Measurements from ENCODE around the gene VOPP1. TPM values are rescaled to one million over a fixed set of nuclear protein-coding genes. Genes with fewer than 3 reads are reported as not detected.
"Not testable (repeated sequence)": the region's sequence is repeated elsewhere in the genome, so short reads cannot be mapped to it uniquely, and the experiment has no call there.

The VOPP1 gene
- total RNA-seq, 1 experiment from 2014 or later = 170 TPM

GRCh38 chr7:55488216-55488615 lies 84.1 kb downstream of the VOPP1 start:
- DNase-seq (ENCODE audit: low read depth) = no peak

GRCh38 chr7:55486991-55487390 lies 85.3 kb downstream of the VOPP1 start:
- no peak for DNase-seq (ENCODE audit: low read depth)

GRCh38 chr7:55486192-55486590 lies 86.1 kb downstream of the VOPP1 start:
- DNase-seq (ENCODE audit: low read depth) = no peak

DNA sequence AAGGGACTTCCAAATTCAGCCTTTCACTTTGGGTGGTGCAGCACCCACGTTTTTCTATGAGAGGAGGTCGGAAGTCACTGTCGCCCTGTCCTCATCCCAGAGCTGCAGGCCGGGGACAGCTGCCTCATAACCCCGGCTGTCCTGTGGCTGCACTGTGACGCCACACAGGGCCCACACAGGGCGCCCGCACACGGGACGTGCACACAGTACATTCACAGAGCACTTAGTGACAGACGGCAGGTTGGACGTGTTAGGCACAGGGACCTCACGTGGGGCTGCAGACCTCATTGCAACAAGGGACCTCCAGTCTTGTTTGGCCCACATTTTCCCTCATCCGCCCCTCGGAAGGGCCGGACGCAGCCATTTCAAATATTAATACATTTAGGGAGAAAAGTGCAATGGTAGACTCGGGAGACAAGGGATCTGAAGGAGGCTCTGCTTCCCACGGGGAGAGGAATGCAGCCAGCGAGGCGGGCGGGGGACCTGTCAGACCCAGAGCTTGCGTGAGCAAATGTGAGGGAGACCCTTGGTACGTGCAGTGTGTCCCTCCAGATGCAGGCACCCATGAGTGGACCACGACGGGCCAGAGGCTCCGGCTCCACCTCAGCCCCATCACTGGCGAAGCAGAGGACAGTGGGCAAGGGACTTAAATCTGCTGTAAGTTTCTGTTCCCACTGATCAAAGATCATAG lies 86.7 kb downstream of the VOPP1 start:
- DNase-seq (ENCODE audit: low read depth) = no peak

DNA sequence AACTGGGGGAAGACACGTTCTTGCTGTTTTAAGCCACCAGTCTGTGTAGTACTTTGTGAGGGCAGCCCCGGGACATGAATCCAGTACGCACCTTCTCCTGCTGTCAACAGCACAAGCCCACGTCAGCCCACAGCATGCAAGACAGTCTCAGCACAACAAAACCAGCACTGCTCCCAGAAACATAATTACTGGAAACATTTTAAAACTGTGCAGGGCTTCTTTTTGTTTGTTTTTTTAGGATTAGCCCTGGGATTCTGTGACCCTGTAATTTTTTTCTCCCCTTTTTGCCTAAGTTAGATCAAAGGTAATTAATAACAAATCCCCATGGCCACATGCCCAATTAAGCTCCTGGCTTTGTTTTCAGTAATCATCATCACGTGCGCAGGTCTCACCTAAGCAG lies 87.5 kb downstream of the VOPP1 start:
- DNase-seq (ENCODE audit: low read depth) = no peak

DNA sequence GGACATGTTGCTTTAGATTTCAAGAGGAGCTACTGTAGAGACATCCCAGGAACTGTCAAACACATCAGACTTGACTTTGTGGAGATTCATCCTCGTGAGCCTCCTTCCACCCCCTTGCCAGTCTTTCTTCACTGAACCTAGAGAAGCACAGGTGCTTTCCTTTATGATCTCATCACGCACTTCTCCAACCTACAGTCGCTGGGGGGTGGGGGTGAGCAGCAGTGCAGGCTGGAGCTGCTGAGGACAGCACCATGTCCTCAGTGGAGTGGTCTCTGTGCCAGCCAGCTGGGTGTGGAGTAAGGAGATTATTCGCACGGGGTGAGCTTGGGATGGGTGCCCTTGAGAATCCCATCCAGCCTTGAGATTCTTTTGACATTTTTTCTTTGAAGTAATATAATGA lies 88.1 kb downstream of the VOPP1 start:
- DNase-seq (ENCODE audit: low read depth) = no peak

GRCh38 chr7:55483046-55483445 lies 89.3 kb downstream of the VOPP1 start:
- DNase-seq (ENCODE audit: low read depth) = no peak

- no peak for DNase-seq (ENCODE audit: low read depth)
Observed at GRCh38 chr7:55481155-55481554, 91.1 kb downstream of the VOPP1 start.

DNA sequence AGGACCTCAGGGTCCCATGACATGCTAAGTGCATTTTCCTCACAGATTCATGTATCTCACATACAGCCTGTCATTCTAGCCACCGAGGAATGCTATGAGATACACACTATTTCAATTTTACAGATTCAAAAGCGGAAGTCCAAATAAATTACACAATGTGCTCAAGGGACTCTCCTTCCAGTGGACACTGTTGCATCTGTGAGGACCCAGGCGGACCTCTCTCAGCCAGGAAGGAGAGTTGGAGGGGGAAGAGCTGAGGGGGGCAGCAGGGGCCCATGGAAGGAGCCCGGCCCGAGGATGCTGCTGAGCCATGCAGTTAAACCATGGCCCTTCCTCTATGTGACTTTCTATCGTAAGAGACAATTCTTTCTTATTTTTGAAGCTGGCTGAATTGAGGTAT lies 93.6 kb downstream of the VOPP1 start:
- DNase-seq (ENCODE audit: low read depth) = no peak

DNA sequence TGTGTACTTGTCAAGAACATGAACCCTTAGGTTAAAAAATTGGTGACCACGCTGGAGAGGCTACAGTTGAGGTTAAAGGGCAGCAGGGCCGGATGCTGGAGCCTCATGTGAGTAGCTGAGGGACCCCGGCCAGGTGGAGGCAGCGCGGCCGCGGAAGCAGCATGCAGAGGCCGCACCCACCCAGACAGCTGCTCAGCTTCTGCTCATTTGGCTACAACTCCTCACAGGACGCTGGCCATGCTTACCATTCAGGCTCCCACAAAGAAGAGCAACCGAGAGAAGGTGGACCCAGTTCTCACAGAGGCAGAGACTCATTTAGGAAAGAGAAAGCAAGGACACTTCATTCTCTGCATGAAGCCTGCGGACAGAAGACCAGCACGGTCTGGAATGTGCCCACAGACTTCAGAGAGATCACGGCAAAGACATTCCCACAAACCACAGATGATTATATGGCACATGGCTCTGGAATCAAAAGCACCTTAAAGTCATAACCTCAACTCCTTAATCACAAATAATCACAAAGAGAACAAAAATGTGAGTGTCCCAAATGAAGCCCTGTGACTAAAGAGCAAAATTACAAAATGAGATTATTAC lies 94.4 kb downstream of the VOPP1 start:
- peak; percentile 96 for DNase-seq (ENCODE audit: low read depth)

GRCh38 chr7:55476852-55477780 lies 95.2 kb downstream of the VOPP1 start:
- DNase-seq (ENCODE audit: low read depth) = peak; percentile 24

DNA sequence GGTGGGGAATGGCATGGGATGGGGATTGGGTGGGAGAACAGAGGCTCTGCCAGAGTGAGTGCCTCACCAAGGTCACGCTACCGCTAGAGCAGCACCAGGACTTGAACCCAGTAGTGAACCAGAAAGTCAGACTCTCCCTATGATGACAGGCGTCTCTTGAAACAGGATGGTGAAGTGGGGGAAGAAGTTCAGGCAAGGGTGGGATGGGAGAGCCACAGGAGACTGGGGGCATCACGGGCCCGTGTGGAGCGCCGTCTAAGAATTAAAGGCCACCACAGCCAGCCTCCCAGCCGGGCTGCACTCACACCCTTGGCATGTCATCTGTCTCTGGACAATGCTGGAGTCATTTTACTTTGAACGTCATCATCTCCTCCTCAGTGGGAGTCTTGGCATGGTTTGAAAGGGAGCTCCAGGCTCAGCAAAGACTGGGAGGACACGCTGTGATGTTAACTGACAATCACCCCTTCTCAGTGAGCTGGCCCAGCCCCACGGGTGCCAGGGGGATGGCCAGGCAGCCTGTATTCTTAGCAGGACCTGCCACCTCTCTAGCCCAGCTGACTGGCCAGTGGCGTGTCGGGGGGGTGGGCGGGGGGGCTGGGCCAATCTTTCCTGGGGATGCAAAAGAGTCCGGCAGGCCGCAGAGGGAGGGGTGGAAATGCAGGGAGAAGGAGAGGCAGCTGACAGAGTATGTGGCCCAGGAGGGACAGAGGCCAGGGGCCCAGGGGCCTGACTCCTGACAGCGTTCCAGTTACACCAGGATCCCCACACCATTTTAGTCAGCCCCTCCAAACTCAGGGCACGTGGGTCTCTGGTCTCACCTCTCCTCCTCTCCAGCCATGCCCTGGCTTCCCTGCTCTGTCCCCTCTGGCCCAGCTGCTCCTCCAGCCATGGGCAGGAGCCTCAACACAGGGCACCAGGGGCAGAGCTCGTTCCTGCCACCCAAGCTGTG lies 96.2 kb downstream of the VOPP1 start:
- DNase-seq (ENCODE audit: low read depth) = peak; percentile 88

GRCh38 chr7:55474944-55475854 lies 97.1 kb downstream of the VOPP1 start:
- peak; percentile 48 for DNase-seq (ENCODE audit: low read depth)

DNA sequence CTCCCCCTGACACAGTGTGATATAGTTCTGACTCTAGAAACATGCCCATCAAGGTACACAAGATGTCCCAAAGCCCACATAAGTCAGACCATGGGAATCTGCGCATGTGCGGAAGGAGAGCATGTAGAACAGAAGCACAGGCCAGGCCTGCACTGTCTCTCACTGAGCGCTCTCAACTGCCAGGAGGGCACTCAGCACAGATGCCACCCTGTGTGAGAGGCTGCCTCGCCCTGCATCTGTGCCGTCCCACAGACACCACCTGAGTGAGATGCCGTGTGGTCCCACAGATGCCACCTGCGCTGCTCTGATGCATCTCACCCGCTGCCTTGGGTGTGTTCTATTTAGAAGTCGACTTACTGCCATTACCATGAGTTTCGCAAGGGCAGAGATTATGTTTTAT lies 98.4 kb downstream of the VOPP1 start:
- no peak for DNase-seq (ENCODE audit: low read depth)

DNA sequence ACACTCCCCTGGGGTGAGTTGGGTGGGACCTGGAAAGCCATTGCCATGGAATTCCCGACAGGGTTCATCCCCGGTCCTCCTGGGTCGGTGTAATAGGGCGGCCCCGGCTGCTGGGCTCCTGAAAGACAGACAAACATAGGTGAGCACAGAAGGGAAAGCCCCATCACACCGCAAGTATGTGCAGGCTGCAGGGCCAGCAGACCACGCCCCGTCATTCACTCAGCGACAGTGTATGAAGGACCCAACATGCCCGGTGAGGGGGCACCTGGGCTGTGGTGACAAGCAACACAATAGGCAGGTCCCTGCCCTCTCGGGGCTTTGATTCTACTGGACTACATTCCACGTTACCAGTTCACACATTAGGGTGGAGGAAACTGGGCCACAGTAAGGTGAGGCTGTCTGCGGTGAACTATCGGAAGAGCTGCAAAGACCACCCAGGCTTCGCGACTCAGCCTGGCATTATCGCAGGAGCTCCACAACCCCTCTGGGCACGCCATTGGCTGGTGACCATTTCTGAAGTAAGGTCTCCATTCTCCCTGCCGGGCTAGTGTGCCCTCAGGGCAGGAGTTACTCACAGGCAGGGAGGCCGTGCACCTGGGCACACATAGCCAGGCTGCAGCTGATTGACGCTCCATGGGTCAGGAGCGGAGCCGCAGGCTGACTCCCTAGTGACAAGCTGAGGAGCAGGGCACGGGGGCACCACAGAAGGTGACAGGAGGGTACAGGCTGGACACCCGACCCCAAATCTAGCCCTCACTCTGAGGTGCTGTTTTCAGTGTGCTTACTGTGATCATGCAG lies 99.2 kb downstream of the VOPP1 start:
- DNase-seq (ENCODE audit: low read depth) = no peak

GRCh38 chr7:55472406-55472805 lies 99.9 kb downstream of the VOPP1 start:
- not testable (repeated sequence) for DNase-seq (ENCODE audit: low read depth)

DNA sequence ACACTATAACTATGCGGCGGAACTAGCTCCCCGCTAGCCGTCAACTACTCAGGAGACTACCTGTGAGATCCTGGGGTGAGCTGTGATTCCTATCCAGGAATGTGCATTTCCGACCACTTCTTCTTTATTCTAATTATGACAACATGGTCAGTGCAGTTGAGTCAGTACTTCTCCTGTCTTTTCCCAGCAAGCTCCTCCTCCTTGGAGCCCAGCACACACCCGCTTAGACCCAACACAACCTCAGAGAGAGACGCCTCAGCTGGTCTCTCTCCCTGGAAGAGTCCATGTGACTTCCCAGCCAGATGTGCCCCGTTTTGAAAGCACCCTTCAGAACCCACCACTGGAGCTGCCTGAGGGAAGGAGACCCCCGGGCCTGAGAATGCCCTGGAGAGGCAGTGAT lies 100.7 kb downstream of the VOPP1 start:
- DNase-seq (ENCODE audit: low read depth) = not testable (repeated sequence)

- no peak for DNase-seq (ENCODE audit: low read depth)
Observed at GRCh38 chr7:55470261-55470660, 102.0 kb downstream of the VOPP1 start.

- no peak for DNase-seq (ENCODE audit: low read depth)
Observed at GRCh38 chr7:55469721-55470120, 102.6 kb downstream of the VOPP1 start.

DNA sequence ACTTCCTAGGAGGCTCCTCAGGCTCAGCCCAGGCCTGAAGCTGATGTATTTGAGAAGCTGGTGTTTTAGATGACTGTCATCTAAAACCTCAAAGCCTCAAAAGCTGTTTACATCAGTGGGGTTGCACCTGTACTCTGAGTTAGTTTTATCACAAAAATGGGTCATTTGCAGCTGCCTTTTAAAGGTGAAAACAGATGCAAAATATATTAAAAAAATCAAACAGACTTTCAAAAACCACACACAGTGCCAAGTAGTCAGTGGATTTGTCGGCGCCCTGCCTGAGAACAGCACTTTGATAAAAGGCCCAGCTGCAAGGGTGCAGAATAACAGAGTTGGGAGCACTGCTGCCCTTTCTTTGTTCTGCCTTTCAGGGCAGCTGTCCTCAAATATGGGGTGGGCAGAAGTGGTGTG lies 103.0 kb downstream of the VOPP1 start:
- no peak for DNase-seq (ENCODE audit: low read depth)

Measured in Daoy (cell line).